NT2/D1 (cell line): Measurements from ENCODE around the gene TCHP.

ENCODE experiments used
- SUZ12 ChIP-seq: IDR thresholded peaks from 2 replicates; pipeline ENCODE4 v1.6.1; 2011; ENCODE audit not compliant: insufficient read length, insufficient read depth; ENCODE audit errors: extremely low read depth
- YY1 ChIP-seq: IDR thresholded peaks from 2 replicates; pipeline ENCODE4 v1.6.1; 2011; ENCODE audit not compliant: insufficient read length, insufficient read depth
- ZNF274 ChIP-seq: IDR thresholded peaks from 2 replicates; pipeline ENCODE4 v1.6.1; 2011; ENCODE audit warnings: mild to moderate bottlenecking, low read depth, low read length

DNA sequence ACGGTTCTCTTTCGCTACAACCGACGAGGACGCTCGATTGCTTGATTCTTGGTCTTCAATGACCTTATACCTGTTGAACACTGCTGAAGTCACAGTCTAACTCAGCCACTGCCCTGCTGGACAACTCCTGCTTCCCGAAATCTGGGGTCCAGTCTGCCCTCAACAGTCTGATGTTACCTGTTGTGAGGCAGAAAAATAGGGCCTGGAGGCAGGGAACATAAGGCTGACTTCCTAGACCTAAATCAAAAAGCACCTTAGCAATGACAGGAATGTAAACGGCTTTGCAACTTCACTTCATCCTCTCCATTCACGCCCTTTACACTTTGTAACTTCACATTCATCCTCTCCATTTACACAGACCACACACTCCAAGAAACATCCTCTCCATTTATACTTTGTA lies 19.1 kb upstream of the TCHP start:
- no peak for TF ChIP-seq YY1
- TF ChIP-seq ZNF274, result no peak
- TF ChIP-seq SUZ12, result no peak
